Body of pancreas (tissue), 4 donors: Measurements from ENCODE around the gene FHL5.

ENCODE experiments used
- POLR2A ChIP-seq, 3 donors: fragments of 450-650 bp; IDR thresholded peaks; one replicate each; pipeline ENCODE4 v1.6.1; 2016; ENCODE audit warnings: antibody characterized with exemption in 3 of 3, mild to moderate bottlenecking in 2 of 3
- TF ChIP-seq, protein P1 (sequence below), 7 experiments: fragments of 450-650 bp in 4 of 7; fragments of 200-600 bp in 3 of 7; sonication (generic) in 3 of 7; IDR thresholded peaks; one replicate each; pipeline ENCODE4 v1.5.1; 2016 to 2019; ENCODE audit warnings: antibody characterized with exemption in 7 of 7

DNA sequence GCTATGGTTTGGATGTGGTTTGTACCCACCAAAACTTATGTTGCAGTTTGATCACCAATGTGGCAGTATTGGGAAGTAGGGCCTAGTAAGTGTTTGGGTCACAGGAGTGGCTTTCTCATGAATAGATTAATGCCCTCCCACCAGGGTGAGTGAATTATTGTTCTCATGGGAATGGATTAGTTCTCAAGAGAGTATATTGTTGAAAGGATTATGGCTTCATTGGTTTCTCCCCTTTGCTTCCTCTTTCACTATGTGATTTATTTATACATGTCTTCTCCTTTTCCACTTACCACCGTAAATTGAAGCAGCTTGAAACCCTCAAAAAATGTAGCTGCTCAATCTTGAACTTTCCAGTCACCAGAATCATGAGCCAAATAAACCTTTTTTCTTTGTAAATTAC is 30.5 kb upstream of the FHL5 start:
- TF ChIP-seq, protein P1, sequence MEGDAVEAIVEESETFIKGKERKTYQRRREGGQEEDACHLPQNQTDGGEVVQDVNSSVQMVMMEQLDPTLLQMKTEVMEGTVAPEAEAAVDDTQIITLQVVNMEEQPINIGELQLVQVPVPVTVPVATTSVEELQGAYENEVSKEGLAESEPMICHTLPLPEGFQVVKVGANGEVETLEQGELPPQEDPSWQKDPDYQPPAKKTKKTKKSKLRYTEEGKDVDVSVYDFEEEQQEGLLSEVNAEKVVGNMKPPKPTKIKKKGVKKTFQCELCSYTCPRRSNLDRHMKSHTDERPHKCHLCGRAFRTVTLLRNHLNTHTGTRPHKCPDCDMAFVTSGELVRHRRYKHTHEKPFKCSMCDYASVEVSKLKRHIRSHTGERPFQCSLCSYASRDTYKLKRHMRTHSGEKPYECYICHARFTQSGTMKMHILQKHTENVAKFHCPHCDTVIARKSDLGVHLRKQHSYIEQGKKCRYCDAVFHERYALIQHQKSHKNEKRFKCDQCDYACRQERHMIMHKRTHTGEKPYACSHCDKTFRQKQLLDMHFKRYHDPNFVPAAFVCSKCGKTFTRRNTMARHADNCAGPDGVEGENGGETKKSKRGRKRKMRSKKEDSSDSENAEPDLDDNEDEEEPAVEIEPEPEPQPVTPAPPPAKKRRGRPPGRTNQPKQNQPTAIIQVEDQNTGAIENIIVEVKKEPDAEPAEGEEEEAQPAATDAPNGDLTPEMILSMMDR (IDR thresholded peaks at IDR 0.05): no peak
- TF ChIP-seq POLR2A (IDR thresholded peaks at IDR 0.05): no peak
